NCI-H1105 (cell line): ENCODE results near the gene CAMK2N2.
"Not testable (repeated sequence)": the region's sequence is repeated elsewhere in the genome, so short reads cannot be mapped to it uniquely, and the experiment has no call there.

Source experiments
- DNase-seq: peaks from one replicate; lab custom pipeline; 2025; lab: John Stamatoyannopoulos, UW

CAMK2N2 gene

DNA sequence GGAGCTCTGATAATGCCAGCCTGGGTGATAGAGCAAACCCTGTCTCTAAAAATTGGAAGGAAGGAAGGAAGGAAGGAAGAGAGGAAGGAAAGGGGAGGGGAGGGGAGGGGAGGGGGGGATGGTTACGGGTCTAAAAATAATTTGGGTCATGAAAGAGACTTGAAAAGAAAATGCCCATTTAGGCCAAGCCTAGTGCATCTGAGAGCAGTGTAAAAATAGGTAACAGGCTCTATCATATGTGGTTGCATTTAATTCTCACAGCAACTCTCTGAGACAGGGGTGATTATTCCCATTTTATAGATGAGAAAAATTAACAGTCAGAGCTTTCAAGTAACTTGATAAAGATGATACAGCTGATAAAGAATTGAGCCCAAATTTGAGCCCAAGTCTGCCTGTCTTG lies 10.9 kb upstream of the CAMK2N2 start:
- no peak for DNase-seq

DNA sequence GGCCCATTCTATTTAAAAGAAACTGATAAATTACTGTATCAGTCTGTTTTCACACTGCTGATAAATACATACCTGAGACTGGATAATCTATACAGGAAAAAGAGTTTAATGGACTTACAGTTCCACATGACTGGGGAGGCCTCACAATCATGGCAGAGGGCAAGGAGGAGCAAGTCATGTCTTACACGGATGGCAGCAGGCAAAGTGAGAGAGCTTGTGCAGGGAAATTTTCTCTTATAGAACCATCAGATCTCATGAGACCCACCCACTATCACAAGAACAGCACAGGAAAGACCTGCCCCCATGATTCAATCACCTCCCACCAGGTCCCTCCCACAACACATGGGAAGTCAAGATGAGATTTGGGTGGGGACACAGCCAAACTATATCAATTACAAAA lies 5.9 kb upstream of the CAMK2N2 start:
- not testable (repeated sequence) for DNase-seq

DNA sequence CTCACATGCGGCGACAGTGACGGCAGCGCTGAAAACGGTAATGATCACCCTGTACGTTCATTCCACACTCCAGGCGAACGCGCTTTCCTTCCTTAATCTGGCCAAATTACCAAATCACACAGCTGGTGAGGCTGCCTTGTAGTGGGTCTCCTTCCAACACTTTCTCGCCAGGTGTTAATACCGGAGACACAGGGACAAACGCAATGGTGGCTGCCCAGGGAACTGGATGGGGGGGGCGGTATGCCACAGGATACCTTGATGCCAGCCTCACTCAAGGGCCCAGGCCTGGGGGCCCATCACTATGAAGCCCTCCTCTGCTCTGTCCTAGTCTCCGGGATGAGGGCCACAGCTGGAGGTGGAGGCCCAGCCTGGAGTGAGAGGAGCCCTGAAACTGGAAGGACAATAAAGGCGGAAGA lies 1.4 kb upstream of the CAMK2N2 start:
- DNase-seq = no peak

DNA sequence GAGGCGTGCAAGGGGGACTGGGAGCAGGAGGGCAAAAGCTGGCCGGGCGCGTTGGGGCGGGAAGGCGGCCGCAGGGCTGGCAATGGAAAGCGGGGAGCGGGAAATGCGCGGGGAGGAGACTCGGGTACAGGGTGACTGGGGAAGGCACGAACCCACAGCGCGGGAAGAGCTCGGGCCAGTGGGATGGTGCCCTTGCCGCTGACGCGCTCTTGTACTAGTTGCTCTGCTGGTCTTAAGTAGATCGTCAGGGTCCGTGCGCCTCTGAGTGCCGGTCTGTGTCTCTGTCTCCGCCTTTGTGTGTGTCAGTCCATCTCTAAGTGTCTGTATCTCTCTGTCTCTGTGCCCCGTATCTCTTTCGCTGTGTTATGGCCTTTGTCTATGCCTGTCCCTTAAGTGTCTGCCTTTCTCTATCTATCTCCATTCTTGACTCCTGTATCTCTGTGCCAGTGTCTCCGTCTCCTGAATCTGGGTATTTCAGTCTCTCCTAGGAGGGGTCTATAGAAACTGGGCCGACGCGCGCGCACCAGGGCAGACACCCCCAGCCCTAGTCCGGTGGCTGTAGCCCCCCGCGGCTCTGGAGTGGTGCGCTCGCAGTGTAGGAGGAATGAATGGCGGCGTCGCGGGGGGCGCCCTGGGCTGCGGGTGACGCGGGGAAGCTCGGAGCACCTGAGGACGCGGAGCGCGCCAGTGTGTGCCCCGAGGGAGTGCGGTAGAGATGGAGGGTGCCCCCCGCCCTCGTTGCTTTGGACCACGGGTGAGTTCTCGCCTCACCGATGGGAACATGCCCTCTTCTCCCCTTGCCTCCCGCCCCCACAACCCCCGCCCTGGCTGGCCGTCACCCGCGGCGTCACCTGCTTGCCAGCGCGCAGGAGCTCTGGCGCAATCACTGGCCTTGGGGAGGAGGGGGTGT lies 756 bp upstream of the CAMK2N2 start:
- DNase-seq = peak; percentile 82

DNA sequence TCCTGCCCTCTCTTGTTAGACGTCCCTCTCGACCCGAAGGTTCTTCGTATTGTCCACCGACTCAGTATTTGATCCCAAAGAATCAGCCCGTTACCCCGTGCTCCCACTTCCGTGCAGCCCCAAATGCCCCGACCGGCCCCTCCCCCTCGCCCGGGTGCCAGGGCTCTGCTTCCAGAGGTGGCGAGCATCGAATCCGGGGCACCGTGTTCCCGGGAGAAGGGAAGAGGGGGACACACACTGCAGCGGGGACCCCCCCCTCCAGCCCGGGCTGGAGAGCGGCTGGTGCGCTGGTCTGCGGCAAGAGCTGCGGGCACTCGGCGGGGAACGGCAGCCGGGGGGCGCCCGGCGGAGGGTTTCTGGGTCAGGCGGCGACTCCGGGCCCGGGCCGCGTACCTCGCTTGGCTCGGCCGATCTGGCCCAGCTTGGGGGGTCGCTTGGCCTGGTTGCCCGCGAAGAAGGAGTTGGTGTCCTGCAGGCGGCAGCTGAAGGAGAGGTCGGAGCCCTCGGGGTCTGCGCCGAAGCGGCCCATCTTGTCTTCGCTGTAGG lies 556 bp downstream of the CAMK2N2 start:
- no peak for DNase-seq

DNA sequence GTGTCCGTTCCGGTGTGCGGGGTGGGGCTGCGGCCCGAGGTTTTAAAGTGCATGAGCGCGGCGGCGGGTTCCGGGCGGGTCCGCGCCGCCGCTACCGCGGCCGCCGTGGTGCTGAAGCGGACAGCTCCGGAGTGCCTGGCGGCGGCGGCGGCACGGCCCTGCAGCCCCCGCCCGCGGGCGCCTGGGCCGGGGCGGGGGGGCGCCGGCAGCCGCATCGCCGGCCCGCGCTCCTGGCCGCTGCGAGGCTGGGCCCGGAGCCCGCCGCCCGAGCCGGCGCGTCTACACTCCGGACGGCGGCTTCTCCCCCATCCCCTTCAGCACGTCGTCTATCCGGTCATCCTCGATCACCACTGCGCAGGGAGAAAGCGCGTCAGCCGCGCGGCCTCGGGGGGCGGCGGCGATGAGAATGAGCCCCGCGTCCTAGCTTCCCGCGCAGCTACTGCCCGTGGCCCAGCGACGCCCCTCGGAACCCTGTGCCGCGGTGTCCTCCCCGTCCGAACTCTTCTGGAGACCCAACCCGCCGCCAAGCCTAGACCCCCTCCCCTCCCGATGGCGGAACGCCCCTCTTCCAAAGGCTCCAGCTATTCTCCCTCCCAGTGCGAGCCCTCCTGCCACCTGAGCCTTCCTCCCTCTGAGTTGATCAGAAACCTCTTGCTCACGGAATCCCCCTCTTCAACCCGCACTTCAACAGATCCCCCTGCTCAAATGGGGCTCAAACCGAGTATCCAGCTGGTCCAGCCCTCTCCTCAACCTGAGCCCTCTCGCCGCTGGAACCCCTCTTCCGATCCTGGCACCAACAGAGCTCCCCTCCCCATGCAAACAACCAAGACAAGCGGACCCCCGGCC lies 1.3 kb downstream of the CAMK2N2 start:
- no peak for DNase-seq

DNA sequence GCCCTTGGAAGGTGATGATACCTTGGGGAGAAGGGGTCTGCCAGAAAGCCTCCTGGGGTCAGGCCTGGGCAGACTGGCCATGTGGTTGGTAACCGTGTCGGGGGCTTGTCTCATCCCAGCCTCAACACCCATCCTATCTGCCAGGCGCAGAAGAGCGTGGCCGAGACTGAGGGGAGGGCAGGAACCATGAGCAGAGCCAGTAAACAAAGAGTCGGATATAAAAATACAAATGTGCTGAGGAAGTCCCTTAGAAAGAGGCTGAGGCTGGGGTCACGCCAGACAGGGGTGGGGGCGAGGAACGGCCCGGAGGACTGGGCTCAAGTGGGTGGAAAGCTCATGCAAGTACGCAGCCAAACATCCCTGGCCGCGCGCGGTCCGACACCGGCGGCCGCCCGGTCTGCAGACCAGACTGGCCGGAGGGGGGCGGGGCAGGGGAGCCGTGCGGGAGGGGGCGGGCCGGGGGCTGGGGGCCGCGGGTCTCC lies 1.9 kb downstream of the CAMK2N2 start:
- no peak for DNase-seq

DNA sequence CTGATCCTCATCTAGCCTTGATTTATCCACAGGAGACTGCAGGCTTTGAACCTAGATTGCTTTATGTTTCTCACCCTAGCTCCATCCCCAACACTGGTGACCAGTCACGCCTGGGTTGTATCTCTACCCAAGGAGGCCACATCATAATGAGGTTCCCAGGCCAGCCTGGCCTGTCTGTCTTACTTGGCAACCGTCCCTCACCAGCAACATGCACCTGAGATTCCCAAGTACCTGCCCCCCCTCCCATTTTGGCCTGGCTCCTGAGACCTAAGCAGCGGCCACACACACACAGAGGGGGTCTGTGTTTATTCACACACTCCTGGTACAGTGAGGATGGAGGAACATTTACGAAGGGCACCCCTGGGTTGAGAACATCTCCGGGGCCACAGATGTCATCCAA lies 2.4 kb downstream of the CAMK2N2 start:
- DNase-seq = no peak

DNA sequence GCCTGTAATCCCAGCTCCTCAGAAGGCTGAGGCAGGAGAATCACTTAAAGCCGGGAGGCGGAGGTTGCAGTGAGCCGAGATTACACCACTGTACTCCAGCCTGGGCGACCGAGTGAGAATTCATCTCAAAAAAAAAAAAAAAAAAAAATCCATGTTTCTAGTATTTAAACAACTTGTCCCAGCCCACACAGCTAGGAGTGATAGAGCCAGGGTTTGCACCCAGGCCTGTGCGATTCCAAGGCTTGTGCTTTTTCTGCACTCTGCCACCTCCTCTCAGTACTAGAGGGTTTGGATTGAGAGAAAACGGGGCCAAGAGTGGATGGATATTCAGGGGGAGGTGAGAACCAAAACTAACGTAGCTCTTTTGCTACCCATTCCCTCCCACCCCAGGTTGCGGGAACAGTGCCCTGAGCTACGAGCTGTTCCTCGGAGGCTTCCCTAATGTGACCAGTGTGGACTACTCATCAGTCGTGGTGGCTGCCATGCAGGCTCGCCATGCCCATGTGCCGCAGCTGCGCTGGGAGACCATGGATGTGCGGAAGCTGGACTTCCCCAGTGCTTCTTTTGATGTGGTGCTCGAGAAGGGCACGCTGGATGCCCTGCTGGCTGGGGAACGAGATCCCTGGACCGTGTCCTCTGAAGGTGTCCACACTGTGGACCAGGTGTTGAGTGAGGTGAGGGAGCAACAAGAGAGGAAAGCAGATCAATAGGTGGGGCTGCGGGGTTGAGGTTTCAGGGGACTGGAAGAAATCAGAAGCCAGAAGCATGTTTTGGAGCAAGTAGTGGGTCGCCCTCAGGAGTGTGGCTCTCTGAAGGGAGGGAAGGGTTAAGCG lies 4.1 kb downstream of the CAMK2N2 start:
- no peak for DNase-seq

DNA sequence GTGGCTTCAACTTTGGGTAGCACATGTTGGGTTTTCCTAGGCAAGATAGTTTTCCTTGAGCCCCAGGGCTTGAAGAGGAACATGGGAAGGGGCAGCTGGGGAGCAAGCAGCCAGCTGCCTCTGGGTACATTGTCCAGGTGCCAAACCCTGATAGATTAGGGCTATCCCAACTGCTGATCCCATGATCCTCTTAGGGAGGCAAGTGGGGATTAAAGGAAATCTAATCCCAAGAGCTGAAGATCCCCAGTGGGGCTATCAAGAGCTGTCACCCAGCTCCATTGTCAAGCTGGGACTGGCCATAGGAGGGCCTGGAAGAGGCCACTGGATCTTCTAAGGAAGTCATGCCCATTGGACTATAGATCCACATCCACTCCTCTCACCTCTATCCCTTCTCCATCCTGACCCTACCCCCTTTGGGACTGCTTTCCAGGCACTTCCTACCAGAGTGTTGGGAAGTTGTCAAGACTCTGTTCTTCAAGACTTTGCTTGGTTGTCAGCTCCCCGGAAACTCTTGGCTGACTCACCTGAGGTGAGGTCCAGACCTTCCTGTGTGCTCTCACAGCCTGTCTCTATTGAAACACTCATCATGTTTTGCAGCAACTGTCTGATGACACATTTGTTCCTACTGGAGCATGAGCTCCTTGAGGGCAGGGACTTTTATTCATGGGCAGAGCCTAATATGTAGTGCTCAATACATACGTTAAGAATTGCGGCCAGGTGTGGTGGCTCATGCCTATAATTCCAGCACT lies 5.9 kb downstream of the CAMK2N2 start:
- DNase-seq = no peak

DNA sequence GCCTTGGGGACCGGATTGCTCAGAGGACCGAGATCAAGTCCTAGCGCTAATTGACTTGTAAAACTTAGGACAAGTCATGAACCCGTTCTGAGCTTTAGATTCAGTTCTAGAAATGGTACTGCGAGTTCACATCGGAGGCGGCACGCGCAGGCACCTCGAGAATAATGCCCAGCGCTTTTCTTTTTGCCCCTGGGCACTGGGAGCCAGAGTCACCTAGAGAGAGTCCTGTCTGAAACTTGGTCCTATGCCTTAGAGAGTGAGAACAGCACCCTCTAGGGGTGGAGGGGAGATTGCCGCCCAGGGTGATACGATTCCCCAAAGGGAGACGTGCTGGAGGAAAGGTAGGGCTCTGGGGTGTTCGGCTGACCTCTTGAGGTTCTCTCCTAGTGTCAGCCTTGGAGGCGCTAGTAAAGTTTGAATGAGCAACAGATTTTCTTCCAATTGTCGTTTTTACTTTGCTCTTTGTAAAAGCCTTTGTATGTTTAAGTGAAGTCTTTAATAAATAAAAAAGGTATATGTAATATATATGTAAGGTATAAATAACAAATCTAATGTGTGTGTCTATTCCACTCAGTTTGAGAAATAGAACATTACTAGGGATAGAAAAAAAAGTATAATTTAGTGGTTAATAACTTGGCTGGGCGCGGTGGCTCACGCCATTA lies 11.1 kb downstream of the CAMK2N2 start:
- DNase-seq = peak; percentile 96

DNA sequence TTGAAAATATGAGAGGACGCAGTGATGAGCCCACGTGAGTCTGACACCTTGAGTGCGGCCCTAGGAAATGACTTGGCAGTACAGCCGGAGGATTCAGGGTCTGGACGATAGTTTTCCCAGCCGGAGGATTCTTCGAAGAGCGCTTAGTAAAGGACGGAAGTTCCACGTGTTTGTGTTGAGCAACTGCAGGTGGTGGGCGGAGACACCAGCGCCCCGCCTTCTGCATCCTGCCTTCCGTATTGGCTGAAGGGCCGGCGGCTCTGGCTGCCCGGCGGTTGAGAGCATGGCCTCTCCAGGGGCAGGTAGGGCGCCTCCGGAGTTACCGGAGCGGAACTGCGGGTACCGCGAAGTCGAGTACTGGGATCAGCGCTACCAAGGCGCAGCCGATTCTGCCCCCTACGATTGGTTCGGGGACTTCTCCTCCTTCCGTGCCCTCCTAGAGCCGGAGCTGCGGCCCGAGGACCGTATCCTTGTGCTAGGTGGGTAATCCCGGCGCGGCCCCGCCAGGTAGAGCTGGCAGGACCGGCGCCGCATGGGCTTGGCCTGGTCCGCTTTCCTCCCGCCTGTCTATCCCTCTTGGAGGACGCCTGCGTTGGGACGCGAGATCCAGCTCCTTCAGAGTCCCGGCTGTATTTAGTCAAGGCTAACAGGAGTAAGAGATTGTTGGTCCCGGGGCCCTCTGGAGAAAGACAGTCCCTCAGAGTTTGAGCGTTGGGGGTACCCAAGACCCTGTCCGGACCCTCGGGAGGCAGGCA lies 11.8 kb downstream of the CAMK2N2 start, which contains the start of gene EEF1AKMT4:
TSS of gene EEF1AKMT4 (plus strand) at position 261 of the 755 bp plus-strand sequence. CDS start at position 284, 23 bp downstream.
- DNase-seq = peak; percentile 99

DNA sequence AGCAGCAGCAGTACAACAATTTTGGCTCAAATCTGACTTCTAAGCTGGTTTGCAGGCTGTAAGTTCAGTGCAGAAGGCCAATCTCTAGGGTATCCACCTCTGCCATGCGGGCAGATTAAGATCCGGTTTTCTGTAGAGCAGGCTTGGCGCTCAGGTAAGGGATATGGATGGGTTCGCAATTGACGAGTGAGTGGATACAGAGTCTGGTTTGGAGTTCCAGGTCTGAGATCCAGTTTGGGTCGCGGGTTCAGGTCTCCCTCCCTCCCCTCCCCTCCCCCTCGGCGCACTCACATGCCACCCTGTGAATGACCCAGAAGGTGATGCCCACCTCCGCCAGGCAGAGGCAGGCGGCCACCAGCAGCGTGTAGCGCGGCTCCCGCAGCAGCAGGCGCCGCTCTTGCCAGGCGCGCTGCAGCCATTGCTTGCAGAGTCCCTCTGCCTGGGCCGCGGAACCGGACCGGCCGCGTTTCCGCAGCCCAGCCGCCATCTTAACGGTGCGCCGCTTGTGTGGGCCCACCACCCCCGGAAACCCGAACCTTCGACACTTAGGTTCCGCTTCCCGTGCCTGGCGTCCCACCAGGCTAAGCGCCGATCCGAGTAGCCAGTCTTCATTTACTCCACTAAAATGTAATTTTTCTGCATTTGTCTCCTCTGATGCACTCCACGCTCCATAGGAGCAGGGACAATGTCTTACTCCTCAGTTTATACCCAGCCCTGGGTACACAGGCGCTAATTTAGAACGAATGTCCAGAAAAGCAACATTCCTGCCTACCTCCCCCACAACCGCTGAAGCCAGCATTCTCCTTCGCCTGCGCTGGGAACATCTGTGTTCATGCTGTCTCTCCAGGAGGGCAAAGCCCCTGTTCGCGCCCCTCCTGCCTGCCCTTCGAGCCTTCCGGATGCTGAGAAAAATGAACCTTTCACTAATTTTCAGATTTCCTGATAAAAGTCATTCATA lies 12.6 kb downstream of the CAMK2N2 start, which contains the start of gene ALG3:
TSS of gene ALG3 (minus strand) at position 509 of the 958 bp plus-strand sequence. CDS start at position 487, 22 bp downstream.
- peak; percentile 92 for DNase-seq

DNA sequence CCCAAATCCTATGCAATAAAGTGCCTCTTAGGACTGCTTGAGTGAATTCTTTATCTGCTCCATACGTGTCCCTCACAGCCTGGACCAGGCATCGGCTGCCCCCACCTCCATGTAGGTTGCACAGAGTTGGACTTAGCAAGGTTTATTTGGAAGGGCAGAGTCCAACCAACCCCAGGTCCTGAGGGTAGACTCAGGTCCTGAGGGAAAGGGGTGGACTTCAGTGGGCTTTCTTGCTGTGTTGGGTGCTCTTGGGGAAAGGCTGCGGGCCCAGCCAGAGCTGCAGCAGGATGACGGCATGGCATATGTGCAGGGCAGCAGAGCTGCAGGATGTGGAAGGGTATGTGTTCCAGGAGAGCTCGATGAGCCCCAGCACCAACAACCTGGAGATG lies 19.1 kb downstream of the CAMK2N2 start:
- DNase-seq = no peak

DNA sequence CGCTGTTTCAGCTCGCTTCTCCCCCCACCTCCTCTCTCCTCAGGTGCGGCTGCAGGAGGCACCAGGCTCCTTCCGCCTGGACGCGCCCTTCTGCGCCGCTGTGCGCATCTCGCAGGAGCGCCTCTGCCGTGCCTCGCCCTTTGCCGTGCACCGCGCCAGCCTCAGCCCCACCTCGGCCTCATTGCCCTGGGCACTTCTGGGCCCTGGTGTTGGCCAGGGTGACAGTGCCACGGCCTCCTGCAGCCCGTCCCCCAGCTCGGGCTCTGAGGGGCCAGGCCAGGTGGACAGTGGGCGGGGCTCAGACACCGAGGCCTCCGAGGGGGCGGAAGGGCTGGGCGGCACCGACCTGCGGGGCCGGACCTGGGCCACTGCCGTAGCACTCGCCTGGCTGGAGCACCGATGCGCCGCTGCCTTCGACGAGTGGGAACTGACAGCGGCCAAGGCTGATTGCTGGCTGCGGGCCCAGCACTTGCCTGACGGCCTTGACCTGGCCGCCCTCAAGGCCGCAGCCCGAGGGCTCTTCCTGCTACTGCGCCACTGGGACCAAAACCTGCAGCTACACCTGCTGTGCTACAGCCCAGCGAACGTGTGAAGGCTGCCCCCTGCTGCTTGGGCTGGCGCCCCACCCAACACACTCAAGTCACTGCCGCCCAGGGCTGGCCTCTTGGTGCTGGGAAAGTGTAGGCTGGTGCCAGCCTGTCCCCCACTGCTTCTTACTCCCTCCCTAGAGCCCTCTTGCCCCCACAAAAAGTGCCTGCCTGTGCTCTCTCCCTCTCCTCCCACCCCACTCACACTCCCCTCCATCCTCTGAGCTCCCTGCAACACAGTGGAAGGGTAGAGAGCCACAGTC lies 19.7 kb downstream of the CAMK2N2 start:
- DNase-seq = peak; percentile 94

DNA sequence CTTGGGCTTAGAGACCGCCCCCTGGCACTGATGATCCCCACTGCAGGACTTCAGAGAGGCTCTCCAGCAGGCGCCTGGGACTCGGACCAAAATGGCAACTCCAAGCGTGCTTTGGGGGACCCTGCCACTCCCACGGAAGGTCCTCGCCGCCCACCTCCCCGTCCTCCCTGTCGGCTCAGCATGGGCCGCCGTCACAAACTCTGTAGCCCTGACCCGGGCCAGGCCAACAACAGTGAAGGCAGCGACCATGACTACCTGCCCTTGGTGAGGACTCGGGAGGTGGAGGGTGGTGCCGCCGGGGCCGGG lies 20.3 kb downstream of the CAMK2N2 start:
- DNase-seq = no peak

DNA sequence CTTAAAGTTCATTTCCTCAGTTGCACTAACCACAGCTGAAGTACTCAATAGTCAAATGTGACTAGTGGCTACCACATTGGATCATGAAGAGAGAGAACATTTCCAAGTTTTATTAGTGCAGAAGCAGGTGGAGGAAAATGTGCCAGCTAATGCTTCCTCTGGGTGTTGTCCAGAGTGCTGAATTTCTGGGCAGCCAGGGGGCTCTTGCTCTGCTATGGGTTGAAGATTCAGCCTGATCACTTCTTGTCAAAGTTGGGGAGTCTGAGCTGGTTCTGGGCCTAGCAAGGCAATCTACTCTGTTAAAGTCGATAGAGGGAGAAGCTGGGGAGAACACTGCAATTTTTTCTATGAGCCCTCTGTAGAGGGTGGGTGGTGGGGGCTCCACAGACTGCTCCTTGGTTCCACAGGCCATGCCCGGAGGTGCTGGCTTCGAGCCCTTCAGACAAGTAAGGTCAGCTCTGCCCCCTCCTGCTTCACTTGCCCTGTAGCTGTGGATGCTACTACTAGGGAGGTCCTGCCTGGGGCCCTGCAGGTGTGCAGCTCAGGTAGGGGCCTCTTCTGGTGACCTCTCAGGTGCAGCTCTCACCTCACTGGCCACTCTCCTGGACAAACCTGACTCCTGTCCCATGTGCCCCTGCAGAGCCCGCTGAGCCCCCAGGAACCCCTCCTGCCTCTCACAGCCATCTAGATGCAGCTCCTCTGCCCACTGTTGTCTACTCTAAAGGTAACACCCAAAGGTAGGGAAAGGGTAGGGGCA lies 20.8 kb downstream of the CAMK2N2 start:
- no peak for DNase-seq
